Omental fat pad (tissue), 4 donors: ENCODE measurements around the gene TMCO2. TPM values are rescaled to one million over a fixed set of nuclear protein-coding genes. Genes with fewer than 3 reads are reported as not detected.

Experiments used
- ATAC-seq: fragments of 150-250 bp; one replicate; pipeline ENCODE4 v1.9.1; 2016; ENCODE audit warnings: mild to moderate bottlenecking, moderate library complexity; ENCODE audit not compliant: low FRiP score
- DNase-seq: peaks from one replicate; pipeline ENCODE4 v3.0.0-alpha.2; 2019; ENCODE audit warnings: low spot score
- total RNA-seq, 4 donors: library from RNA; depleted of rRNA; stranded (reverse); fragments of >200 nt; gene quantifications; one replicate each; pipeline ENCODE4 v1.1.0, GENCODE V29; 2016
- TF ChIP-seq, protein P1 (sequence below), 3 donors: fragments of 450-650 bp; IDR thresholded peaks; one replicate each; pipeline ENCODE4 v1.5.1; 2016 to 2017; ENCODE audit warnings: antibody characterized with exemption in 3 of 3, mild to moderate bottlenecking in 3 of 3, moderate library complexity in 2 of 3

The TMCO2 gene
- total RNA-seq, 4 donors from 2014 or later = not detected

- TF ChIP-seq, protein P1, sequence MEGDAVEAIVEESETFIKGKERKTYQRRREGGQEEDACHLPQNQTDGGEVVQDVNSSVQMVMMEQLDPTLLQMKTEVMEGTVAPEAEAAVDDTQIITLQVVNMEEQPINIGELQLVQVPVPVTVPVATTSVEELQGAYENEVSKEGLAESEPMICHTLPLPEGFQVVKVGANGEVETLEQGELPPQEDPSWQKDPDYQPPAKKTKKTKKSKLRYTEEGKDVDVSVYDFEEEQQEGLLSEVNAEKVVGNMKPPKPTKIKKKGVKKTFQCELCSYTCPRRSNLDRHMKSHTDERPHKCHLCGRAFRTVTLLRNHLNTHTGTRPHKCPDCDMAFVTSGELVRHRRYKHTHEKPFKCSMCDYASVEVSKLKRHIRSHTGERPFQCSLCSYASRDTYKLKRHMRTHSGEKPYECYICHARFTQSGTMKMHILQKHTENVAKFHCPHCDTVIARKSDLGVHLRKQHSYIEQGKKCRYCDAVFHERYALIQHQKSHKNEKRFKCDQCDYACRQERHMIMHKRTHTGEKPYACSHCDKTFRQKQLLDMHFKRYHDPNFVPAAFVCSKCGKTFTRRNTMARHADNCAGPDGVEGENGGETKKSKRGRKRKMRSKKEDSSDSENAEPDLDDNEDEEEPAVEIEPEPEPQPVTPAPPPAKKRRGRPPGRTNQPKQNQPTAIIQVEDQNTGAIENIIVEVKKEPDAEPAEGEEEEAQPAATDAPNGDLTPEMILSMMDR (IDR thresholded peaks at IDR 0.05) = no peak
- ATAC-seq = no peak
Measured at GRCh38 chr1:40244138-40244744, 3.5 kb upstream of the TMCO2 start.

DNA sequence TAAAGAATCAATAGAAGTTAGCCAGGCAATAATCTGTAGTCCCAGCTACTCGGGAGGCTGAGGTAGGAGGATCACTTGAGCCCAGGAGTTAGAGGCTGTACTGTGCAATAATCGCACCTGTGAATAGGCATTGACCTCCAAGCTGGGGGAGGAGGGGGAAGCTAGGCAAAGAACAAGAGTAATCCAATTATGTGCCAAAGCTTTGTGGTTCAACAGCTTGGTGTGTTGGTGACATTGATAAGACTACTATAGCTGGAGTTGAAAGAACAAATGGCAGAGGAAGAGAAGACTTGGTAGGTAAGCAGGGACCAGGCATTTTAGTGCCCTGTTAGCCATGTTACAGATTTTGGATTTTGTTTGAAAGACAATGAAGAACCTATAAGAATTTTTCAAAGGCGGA is 2.1 kb upstream of the TMCO2 start:
- ATAC-seq (no peak), DNase-seq (no peak)
- TF ChIP-seq, protein P1 (IDR thresholded peaks at IDR 0.05) = no peak

More at GRCh38 chr1:40244138-40244744, 3.5 kb upstream of the TMCO2 start:
- DNase-seq = no peak

- TF ChIP-seq, protein P1 (IDR thresholded peaks at IDR 0.05) = no peak
- ATAC-seq = no peak
- DNase-seq = no peak
Measured at GRCh38 chr1:40248412-40248811, 675 bp downstream of the TMCO2 start.

DNA sequence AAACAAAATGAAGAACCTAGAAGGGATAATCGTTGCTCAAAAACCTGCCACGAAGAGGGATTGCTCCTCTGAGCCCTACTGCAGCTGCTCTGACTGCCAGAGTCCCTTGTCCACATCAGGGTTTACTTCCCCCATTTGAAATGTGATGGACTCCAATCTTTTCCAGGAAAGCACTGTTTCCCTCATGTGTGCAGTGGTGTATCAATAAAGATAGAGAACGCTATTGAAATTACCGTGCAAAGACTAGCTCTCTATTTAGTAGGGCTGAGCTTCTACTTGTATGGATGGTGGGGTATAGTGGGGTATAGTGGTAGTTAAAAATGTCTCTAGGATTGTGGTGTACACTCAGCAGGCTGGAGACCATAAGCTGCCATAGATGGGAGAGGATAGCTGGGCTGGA is 3.7 kb downstream of the TMCO2 start:
- TF ChIP-seq, protein P1 (IDR thresholded peaks at IDR 0.05) = no peak
- no peak for DNase-seq

DNA sequence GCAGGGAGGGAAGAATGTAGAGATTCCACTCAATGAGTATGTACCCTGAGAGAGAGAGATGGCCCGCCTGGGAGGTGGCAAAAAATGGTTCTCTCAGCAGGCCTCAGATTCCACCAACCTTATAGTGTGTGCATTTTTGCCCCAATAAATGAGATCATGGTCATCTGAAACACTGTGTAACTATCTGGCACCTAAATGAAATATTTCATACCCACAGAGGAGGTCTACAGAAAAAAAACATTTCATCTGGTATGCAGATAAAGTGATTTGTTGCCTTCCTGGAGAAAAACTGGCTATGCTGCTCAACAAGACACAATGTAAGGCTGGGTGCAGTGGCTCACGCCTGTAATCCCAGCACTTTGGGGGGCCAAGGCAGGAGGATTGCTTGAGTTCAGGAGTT is 4.9 kb downstream of the TMCO2 start:
- TF ChIP-seq, protein P1 (IDR thresholded peaks at IDR 0.05) = no peak
- DNase-seq (no peak), ATAC-seq (no peak)

More for the DNA sequence above, 3.7 kb downstream of the TMCO2 start:
- ATAC-seq = no peak

- ATAC-seq (no peak), DNase-seq (no peak)
- TF ChIP-seq, protein P1 (IDR thresholded peaks at IDR 0.05) = no peak
Measured at GRCh38 chr1:40255231-40255630, 7.5 kb downstream of the TMCO2 start.

DNA sequence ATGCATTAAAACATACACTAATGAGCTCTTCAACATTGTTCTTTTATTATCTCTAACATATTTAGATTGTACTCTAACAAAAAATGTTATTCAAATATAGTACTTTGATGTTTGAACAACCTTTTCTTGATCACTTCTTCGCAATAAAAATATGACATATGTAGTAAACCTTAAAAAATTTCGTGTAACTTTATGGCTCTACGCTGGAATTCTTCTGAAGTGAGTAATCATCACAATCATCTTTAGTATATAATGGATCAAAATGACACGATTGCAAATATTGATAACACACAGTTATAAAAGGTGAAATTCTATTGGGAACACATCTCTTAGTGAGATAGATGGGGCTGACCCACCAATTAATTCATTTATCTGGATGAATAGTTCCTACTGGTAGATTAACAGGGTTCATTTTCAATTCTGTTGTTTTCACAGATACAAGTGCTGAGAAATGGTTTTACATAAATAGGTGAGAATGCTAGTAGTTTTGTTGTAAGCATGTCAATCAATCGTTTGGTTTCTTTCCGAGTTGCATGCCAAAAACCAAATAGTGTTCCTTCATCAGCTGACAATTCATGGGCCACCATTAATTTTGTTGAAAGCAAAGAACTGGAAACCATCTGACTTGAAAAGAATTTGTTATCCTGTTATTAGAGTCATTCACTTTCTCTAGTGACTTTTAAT is 8.8 kb downstream of the TMCO2 start:
- DNase-seq (no peak), ATAC-seq (no peak)
- TF ChIP-seq, protein P1 (IDR thresholded peaks at IDR 0.05) = no peak
